Tibial nerve (tissue), 4 donors: ENCODE data around the gene BCAR3.
A peak's percentile ranks its signal among the peaks of the same experiment; 100 is the strongest.

Source experiments
- CTCF ChIP-seq, 5 experiments: fragments of 200-600 bp in 3 of 5; fragments of 450-650 bp in 2 of 5; sonication (generic) in 3 of 5; IDR thresholded peaks; one replicate each; pipeline ENCODE4 v1.5.1; 2016 to 2019; ENCODE audit warnings: antibody characterized with exemption in 5 of 5, mild to moderate bottlenecking in 3 of 5, moderate library complexity in 2 of 5
- EP300 ChIP-seq, 2 donors: sonication (generic); formaldehyde crosslinking; IDR thresholded peaks; one replicate each; pipeline ENCODE4 v1.6.1; 2017; ENCODE audit warnings: antibody characterized with exemption in 2 of 2, mild to moderate bottlenecking in 1 of 2

GRCh38 chr1:93613898-93614297 lies 67.7 kb downstream of the BCAR3 start:
- no peak for TF ChIP-seq CTCF (IDR thresholded peaks at IDR 0.05)
- peak in 1 of 2 donors; percentile 35 for TF ChIP-seq EP300 (IDR thresholded peaks at IDR 0.05)
